Fibroblast of lung (primary cell): ENCODE results near the gene GOLGA1. TPM values are rescaled to one million over a fixed set of nuclear protein-coding genes. Genes with fewer than 3 reads are reported as not detected.

Experiments used
- DNase-seq, 2 donors: peaks; one replicate each; pipeline versions ENCODE4 v3.0.0 to v3.0.0-alpha.2; 2010; ENCODE audit warnings: low read depth in 2 of 2
- H2AFZ ChIP-seq: 2 replicates; pipeline ENCODE4 v1.5.1; 2012; ENCODE audit warnings: low read length, control low read depth, inconsistent platforms
- H3K27ac ChIP-seq: 2 replicates; pipeline ENCODE4 v1.5.1; 2011; ENCODE audit warnings: low read length, control low read depth; ENCODE audit not compliant: insufficient read depth
- H3K27me3 ChIP-seq: 2 replicates; pipeline ENCODE4 v1.5.1; 2011; ENCODE audit warnings: mild to moderate bottlenecking, low read length; ENCODE audit not compliant: control insufficient read depth, insufficient read depth
- H3K36me3 ChIP-seq: 2 replicates; pipeline ENCODE4 v1.5.1; 2011; ENCODE audit warnings: low read length; ENCODE audit not compliant: control insufficient read depth, insufficient read depth
- H3K4me1 ChIP-seq: 2 replicates; pipeline ENCODE4 v1.5.1; 2011; ENCODE audit warnings: low read length; ENCODE audit not compliant: control insufficient read depth, insufficient read depth; ENCODE audit errors: extremely low read depth
- H3K4me2 ChIP-seq: 2 replicates; pipeline ENCODE4 v1.5.1; 2011; ENCODE audit warnings: low read length, control low read depth; ENCODE audit not compliant: insufficient read depth; ENCODE audit errors: extremely low read depth
- H3K4me3 ChIP-seq, 4 experiments: fragments of 200-600 bp in 1 of 4; sonication (generic) in 1 of 4; replicated peaks in 1 of 4; 2 replicates each; pipeline ENCODE4 v1.5.1; 2011 to 2016; ENCODE audit warnings: low read length in 4 of 4, low read depth in 3 of 4, mild to moderate bottlenecking in 3 of 4, control low read depth in 2 of 4, inconsistent platforms in 1 of 4, mixed read lengths in 1 of 4; ENCODE audit not compliant: insufficient read depth in 1 of 4; ENCODE audit errors: control extremely low read depth in 1 of 4
- H3K79me2 ChIP-seq: 2 replicates; pipeline ENCODE4 v1.5.1; 2012; ENCODE audit warnings: mild to moderate bottlenecking, low read length, inconsistent platforms; ENCODE audit not compliant: control insufficient read depth, insufficient read depth
- H3K9ac ChIP-seq: 2 replicates; pipeline ENCODE4 v1.5.1; 2011; ENCODE audit warnings: mild to moderate bottlenecking, low read length, control low read depth; ENCODE audit not compliant: insufficient read depth
- H3K9me3 ChIP-seq: 2 replicates; pipeline ENCODE4 v1.5.1; 2012; ENCODE audit warnings: low read depth, low read length; ENCODE audit not compliant: control insufficient read depth, insufficient read depth
- H4K20me1 ChIP-seq: 2 replicates; pipeline ENCODE4 v1.5.1; 2011; ENCODE audit warnings: low read length; ENCODE audit not compliant: control insufficient read depth, insufficient read depth; ENCODE audit errors: extremely low read depth
- EZH2 ChIP-seq: IDR thresholded peaks from 2 replicates; pipeline ENCODE4 v1.5.1; 2012; ENCODE audit warnings: low read length, control low read depth, mild to moderate bottlenecking; ENCODE audit errors: missing control alignments
- polyA plus RNA-seq, 2 donors: library from polyadenylated mRNA; depleted of rRNA in 1 of 2; stranded (reverse) in 1 of 2; unstranded in 1 of 2; fragments of >200 nt; gene quantifications; 2 replicates each; pipeline ENCODE4 v1.2.1, GENCODE V29; 2011 to 2012; ENCODE audit warnings: missing spikeins in 1 of 2
- total RNA-seq: library from RNA; depleted of rRNA; stranded (reverse); fragments of >200 nt; gene quantifications from 2 replicates; pipeline ENCODE4 v1.2.1, GENCODE V29; 2014
- TF ChIP-seq, protein P1 (sequence below), 2 donors: IDR thresholded peaks in 1 of 2; conservative IDR thresholded peaks in 1 of 2; 1 replicate in 1 of 2; 2 replicates in 1 of 2; pipeline ENCODE4 v1.5.1; 2011 to 2012; ENCODE audit warnings: low read length in 2 of 2, control low read depth in 1 of 2, inconsistent platforms in 1 of 2, low read depth in 1 of 2, mild to moderate bottlenecking in 1 of 2

GOLGA1 gene
- total and polyA plus RNA-seq, 2 donors (not counting 1 experiment from before 2014, with no cell fraction given), result 12.0 to 15.9 TPM

DNA sequence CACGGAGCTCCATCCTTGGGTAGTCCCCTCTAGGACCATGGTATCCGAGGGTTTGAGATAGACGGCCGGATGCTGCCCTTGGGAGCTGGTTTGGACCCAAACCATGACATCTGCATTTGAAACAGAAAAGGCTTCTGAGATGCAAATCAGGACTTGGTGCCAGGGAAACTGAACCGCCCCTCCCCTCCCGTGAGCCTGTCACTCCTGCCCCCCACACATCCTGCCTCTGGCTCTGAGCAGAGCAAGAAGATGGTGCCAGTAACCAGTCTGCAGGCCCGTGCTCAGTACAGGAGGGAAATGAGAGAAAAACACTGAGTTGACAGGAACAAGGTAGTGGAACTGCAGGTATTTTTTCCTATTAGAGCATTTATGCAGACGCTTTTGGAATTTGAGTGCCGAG, 60.4 kb downstream of the GOLGA1 start:
- peaks cover 7% of the 10 kb centered on the region for H3K79me2 ChIP-seq
- no peak overlapping the region for H3K9ac ChIP-seq
- H3K27me3 ChIP-seq, result no peaks in the 10 kb centered on the region
- H3K4me2 ChIP-seq, result no peak overlapping the region
- no peak overlapping the region for H3K27ac ChIP-seq
- TF ChIP-seq, protein P1, sequence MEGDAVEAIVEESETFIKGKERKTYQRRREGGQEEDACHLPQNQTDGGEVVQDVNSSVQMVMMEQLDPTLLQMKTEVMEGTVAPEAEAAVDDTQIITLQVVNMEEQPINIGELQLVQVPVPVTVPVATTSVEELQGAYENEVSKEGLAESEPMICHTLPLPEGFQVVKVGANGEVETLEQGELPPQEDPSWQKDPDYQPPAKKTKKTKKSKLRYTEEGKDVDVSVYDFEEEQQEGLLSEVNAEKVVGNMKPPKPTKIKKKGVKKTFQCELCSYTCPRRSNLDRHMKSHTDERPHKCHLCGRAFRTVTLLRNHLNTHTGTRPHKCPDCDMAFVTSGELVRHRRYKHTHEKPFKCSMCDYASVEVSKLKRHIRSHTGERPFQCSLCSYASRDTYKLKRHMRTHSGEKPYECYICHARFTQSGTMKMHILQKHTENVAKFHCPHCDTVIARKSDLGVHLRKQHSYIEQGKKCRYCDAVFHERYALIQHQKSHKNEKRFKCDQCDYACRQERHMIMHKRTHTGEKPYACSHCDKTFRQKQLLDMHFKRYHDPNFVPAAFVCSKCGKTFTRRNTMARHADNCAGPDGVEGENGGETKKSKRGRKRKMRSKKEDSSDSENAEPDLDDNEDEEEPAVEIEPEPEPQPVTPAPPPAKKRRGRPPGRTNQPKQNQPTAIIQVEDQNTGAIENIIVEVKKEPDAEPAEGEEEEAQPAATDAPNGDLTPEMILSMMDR (conservative IDR thresholded peaks at IDR 0.05 in 1 of 2, IDR thresholded peaks at IDR 0.05 in 1 of 2; ENCODE audit: low read depth in 1 of 2, low read length in 2 of 2), result no peak
- H3K4me3 ChIP-seq, result no peak overlapping the region
- no peak for DNase-seq
- no peaks in the 10 kb centered on the region for H3K4me1 ChIP-seq
- peaks cover 19% of the 10 kb centered on the region for H3K36me3 ChIP-seq
- no peak overlapping the region for H2AFZ ChIP-seq
- H3K9me3 ChIP-seq, result no peaks in the 10 kb centered on the region
- no peaks in the 10 kb centered on the region for H4K20me1 ChIP-seq

DNA sequence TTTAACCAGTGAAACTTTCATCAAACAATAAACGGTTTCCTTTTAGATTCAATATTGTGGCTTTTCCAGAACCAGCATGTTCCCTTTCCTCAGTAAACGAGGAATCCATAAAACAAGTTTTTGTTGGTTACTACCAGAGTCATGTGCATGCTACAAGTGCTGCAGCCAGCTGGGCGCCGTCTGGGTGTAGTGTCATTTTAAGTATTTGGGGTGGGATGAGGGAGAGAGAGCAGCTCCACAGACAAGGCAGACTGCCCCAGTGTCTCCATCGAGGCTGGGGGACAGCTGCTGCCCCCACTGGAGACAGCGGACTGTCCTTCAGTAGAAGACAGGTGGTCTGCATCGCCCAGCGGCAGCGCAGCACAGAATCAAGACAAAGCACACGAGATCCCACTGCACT, 61.7 kb downstream of the GOLGA1 start:
- H3K9ac ChIP-seq, result no peak overlapping the region
- peaks cover 18% of the 10 kb centered on the region for H3K79me2 ChIP-seq
- H3K9me3 ChIP-seq, result no peaks in the 10 kb centered on the region
- H3K27me3 ChIP-seq, result no peaks in the 10 kb centered on the region
- H2AFZ ChIP-seq, result no peak overlapping the region
- TF ChIP-seq EZH2, result no peak
- TF ChIP-seq, protein P1 (conservative IDR thresholded peaks at IDR 0.05 in 1 of 2, IDR thresholded peaks at IDR 0.05 in 1 of 2; ENCODE audit: low read depth in 1 of 2, low read length in 2 of 2), result no peak
- no peak for DNase-seq
- no peaks in the 10 kb centered on the region for H3K4me1 ChIP-seq
- H4K20me1 ChIP-seq, result no peaks in the 10 kb centered on the region
- H3K4me3 ChIP-seq, result no peak overlapping the region
- H3K4me2 ChIP-seq, result no peak overlapping the region
- peaks cover 26% of the 10 kb centered on the region for H3K36me3 ChIP-seq
- no peak overlapping the region for H3K27ac ChIP-seq

DNA sequence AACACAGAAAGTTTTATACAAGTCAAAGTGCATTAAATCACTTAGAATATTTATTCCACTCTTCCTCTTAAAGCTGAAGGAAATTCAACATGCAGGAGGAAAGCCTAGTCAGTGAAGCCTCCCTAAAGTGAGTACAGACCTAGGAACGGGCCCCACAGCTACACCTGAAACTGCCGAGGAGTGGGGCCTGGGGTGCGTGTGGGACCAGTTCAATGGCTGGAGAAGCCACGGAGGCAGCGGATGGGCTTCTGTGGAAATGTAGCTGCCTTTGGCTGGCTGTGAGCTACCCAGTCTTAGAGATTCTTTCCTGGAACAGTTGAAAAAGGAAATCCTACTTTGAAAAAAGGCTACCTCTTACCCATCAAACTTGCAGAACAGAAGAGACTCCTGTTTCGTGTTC, 62.4 kb downstream of the GOLGA1 start:
- no peaks in the 10 kb centered on the region for H3K9me3 ChIP-seq
- H2AFZ ChIP-seq, result no peak overlapping the region
- H3K36me3 ChIP-seq, result peaks cover 26% of the 10 kb centered on the region
- H3K27me3 ChIP-seq, result no peaks in the 10 kb centered on the region
- no peak for DNase-seq
- H3K27ac ChIP-seq, result no peak overlapping the region
- no peaks in the 10 kb centered on the region for H3K4me1 ChIP-seq
- no peaks in the 10 kb centered on the region for H4K20me1 ChIP-seq
- no peak overlapping the region for H3K4me3 ChIP-seq
- H3K4me2 ChIP-seq, result no peak overlapping the region
- TF ChIP-seq, protein P1 (conservative IDR thresholded peaks at IDR 0.05 in 1 of 2, IDR thresholded peaks at IDR 0.05 in 1 of 2; ENCODE audit: low read depth in 1 of 2, low read length in 2 of 2), result no peak
- TF ChIP-seq EZH2, result no peak
- H3K9ac ChIP-seq, result no peak overlapping the region
- H3K79me2 ChIP-seq, result peaks cover 25% of the 10 kb centered on the region
